Gastrocnemius medialis (tissue), 4 donors: ENCODE results near the gene BACH1. TPM values are rescaled to one million over a fixed set of nuclear protein-coding genes. Genes with fewer than 3 reads are reported as not detected.
A peak's percentile ranks its signal among the peaks of the same experiment; 100 is the strongest.

Source experiments
- ATAC-seq, 2 donors: fragments of 150-250 bp; one replicate each; pipeline ENCODE4 v1.9.1; 2016
- DNase-seq, 2 donors: peaks; one replicate each; pipeline ENCODE4 v3.0.0-alpha.2; 2019
- H3K27ac ChIP-seq, 4 donors: fragments of 200-600 bp; sonication (generic); 1 replicate in 1 of 4; 2 replicates in 3 of 4; pipeline ENCODE4 v1.5.1; 2016 to 2018; ENCODE audit warnings: mild to moderate bottlenecking in 2 of 4, moderate library complexity in 1 of 4
- H3K27me3 ChIP-seq, 3 donors: fragments of 200-600 bp; sonication (generic) in 2 of 3; 1 replicate in 1 of 3; 2 replicates in 2 of 3; pipeline versions ENCODE4 v1.5.1 to v1.6.0; 2016 to 2019; ENCODE audit warnings: mild to moderate bottlenecking in 1 of 3, moderate library complexity in 1 of 3
- H3K36me3 ChIP-seq, 2 donors: fragments of 200-600 bp; sonication (generic) in 1 of 2; one replicate each; pipeline ENCODE4 v1.5.1; 2017 to 2018
- H3K4me1 ChIP-seq, 2 donors: fragments of 200-600 bp; sonication (generic) in 1 of 2; one replicate each; pipeline ENCODE4 v1.5.1; 2016 to 2017; ENCODE audit warnings: mild to moderate bottlenecking in 2 of 2
- H3K4me3 ChIP-seq, 4 donors: fragments of 200-600 bp; sonication (generic) in 3 of 4; 1 replicate in 1 of 4; 2 replicates in 3 of 4; pipeline ENCODE4 v1.5.1; 2016 to 2019; ENCODE audit warnings: mild to moderate bottlenecking in 2 of 4
- H3K9me3 ChIP-seq, 3 donors: fragments of 200-600 bp; sonication (generic) in 2 of 3; 1 replicate in 1 of 3; 2 replicates in 2 of 3; pipeline ENCODE4 v1.5.1; 2016 to 2019
- CTCF ChIP-seq, 5 experiments: fragments of 450-650 bp in 3 of 5; fragments of 200-600 bp in 2 of 5; sonication (generic) in 2 of 5; IDR thresholded peaks in 4 of 5; conservative IDR thresholded peaks in 1 of 5; 1 replicate in 4 of 5; 2 replicates in 1 of 5; pipeline ENCODE4 v1.5.1; 2016 to 2019; ENCODE audit warnings: antibody characterized with exemption in 5 of 5, mild to moderate bottlenecking in 3 of 5, moderate library complexity in 3 of 5
- POLR2A ChIP-seq, 2 donors: fragments of 450-650 bp; IDR thresholded peaks; one replicate each; pipeline ENCODE4 v1.6.1; 2017; ENCODE audit warnings: antibody characterized with exemption in 2 of 2, mild to moderate bottlenecking in 2 of 2, moderate library complexity in 2 of 2
- in situ Hi-C, 4 donors: fragments of 200-750 bp; cut with MboI; loops; one replicate each; pipeline versions ENCODE4 v1.15.0 to v1.8.0; 2017; ENCODE audit warnings: low sequenced_read_pairs in 4 of 4
- intact Hi-C: fragments of 100-400 bp; cut with DNase I; formaldehyde crosslinking; loops from one replicate; pipeline ENCODE4 v1.15.1; 2023; ENCODE audit warnings: low total_unique reads
- total RNA-seq, 4 donors: library from RNA; depleted of rRNA; stranded (reverse); fragments of >200 nt; gene quantifications; one replicate each; pipeline versions ENCODE4 v1.1.0 to v1.2.3, GENCODE V29; 2016

Gene BACH1
- total RNA-seq, 4 donors from 2014 or later: 52.4 to 72.7 (median 62.7) TPM

GRCh38 chr21:29320031-29320430 lies 21.3 kb downstream of the BACH1 start:
- intact Hi-C loops: no loop called here
- TF ChIP-seq CTCF (IDR thresholded peaks at IDR 0.05 in 4 of 5, conservative IDR thresholded peaks at IDR 0.05 in 1 of 5): no peak
- TF ChIP-seq POLR2A (IDR thresholded peaks at IDR 0.05): no peak
- Histone ChIP-seq H3K27ac (peak overlapping the region in 3 of 4 donors; percentile 13 to 49 (median 30)), H3K27me3 (no peaks in the 10 kb centered on the region), H3K9me3 (no peaks in the 10 kb centered on the region), H3K4me1 (peaks cover 41 to 62% of the 10 kb centered on the region in 2 donors), H3K36me3 (peaks cover 0 to 11% of the 10 kb centered on the region in 2 donors), H3K4me3 (no peak overlapping the region)
- ATAC-seq: no peak
- in situ Hi-C loops: no loop called here
- DNase-seq: no peak

- Histone ChIP-seq H3K4me3 (no peak overlapping the region), H3K27ac (no peak overlapping the region), H3K4me1 (peaks cover 41 to 62% of the 10 kb centered on the region in 2 donors), H3K9me3 (no peaks in the 10 kb centered on the region), H3K27me3 (no peaks in the 10 kb centered on the region), H3K36me3 (peaks cover 0 to 11% of the 10 kb centered on the region in 2 donors)
- intact Hi-C loops: no loop called here
- in situ Hi-C loops: no loop called here
- no peak for DNase-seq
- ATAC-seq: no peak
- TF ChIP-seq CTCF (IDR thresholded peaks at IDR 0.05 in 4 of 5, conservative IDR thresholded peaks at IDR 0.05 in 1 of 5) (no peak), POLR2A (IDR thresholded peaks at IDR 0.05) (no peak)
Observed at GRCh38 chr21:29321217-29321616, 22.5 kb downstream of the BACH1 start.

- Histone ChIP-seq H3K4me3 (no peak overlapping the region), H3K9me3 (no peaks in the 10 kb centered on the region), H3K36me3 (peaks cover 0 to 11% of the 10 kb centered on the region in 2 donors), H3K27me3 (no peaks in the 10 kb centered on the region), H3K4me1 (peaks cover 39 to 58% of the 10 kb centered on the region in 2 donors), H3K27ac (peak overlapping the region in 1 of 4 donors; percentile 5)
- ATAC-seq: no peak
- DNase-seq: no peak
- intact Hi-C loops: no loop called here
- TF ChIP-seq POLR2A (IDR thresholded peaks at IDR 0.05) (no peak), CTCF (IDR thresholded peaks at IDR 0.05 in 4 of 5, conservative IDR thresholded peaks at IDR 0.05 in 1 of 5) (no peak)
- in situ Hi-C loops: no loop called here
Observed at GRCh38 chr21:29321932-29322928, 23.5 kb downstream of the BACH1 start.

DNA sequence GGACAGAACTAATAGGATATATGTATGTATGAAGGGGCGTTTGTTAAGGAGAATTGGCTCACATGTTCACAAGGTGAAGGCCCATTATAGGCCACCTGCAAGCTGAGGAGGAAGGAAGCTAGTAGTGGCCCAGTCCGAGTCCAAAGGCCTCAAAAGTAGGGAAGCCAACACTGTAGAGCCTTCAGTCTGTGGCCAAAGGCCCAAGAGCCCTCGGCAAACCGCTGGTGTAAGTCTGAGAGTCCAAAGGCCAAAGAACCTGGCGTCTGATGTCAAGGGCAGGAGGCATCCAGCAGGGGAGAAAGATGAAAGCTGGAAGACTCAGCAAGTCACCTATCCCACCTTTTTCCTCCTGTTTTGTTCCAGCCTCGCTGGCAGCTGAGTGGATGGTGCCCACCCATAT lies 24.5 kb downstream of the BACH1 start:
- in situ Hi-C loops: no loop called here
- H3K36me3 ChIP-seq: peaks cover 0 to 11% of the 10 kb centered on the region in 2 donors
- intact Hi-C loops: no loop called here

More for the DNA sequence above, 24.5 kb downstream of the BACH1 start:
- TF ChIP-seq POLR2A (IDR thresholded peaks at IDR 0.05): no peak
- TF ChIP-seq CTCF (IDR thresholded peaks at IDR 0.05 in 4 of 5, conservative IDR thresholded peaks at IDR 0.05 in 1 of 5): no peak
- Histone ChIP-seq H3K27ac (peak overlapping the region in 1 of 4 donors; percentile 26), H3K4me1 (peaks cover 29 to 54% of the 10 kb centered on the region in 2 donors), H3K27me3 (no peaks in the 10 kb centered on the region), H3K9me3 (no peaks in the 10 kb centered on the region), H3K4me3 (no peak overlapping the region)
- ATAC-seq: no peak
- no peak for DNase-seq
